ENCODE results near the gene ABCF3.

DNA sequence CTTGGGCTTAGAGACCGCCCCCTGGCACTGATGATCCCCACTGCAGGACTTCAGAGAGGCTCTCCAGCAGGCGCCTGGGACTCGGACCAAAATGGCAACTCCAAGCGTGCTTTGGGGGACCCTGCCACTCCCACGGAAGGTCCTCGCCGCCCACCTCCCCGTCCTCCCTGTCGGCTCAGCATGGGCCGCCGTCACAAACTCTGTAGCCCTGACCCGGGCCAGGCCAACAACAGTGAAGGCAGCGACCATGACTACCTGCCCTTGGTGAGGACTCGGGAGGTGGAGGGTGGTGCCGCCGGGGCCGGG lies 55.1 kb downstream of the ABCF3 start:
- TF ChIP-seq, protein P1, sequence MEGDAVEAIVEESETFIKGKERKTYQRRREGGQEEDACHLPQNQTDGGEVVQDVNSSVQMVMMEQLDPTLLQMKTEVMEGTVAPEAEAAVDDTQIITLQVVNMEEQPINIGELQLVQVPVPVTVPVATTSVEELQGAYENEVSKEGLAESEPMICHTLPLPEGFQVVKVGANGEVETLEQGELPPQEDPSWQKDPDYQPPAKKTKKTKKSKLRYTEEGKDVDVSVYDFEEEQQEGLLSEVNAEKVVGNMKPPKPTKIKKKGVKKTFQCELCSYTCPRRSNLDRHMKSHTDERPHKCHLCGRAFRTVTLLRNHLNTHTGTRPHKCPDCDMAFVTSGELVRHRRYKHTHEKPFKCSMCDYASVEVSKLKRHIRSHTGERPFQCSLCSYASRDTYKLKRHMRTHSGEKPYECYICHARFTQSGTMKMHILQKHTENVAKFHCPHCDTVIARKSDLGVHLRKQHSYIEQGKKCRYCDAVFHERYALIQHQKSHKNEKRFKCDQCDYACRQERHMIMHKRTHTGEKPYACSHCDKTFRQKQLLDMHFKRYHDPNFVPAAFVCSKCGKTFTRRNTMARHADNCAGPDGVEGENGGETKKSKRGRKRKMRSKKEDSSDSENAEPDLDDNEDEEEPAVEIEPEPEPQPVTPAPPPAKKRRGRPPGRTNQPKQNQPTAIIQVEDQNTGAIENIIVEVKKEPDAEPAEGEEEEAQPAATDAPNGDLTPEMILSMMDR (conservative IDR thresholded peaks at IDR 0.05): no peak
- no peak for TF ChIP-seq ZFX (IDR thresholded peaks at IDR 0.05)

Data from C4-2B (cell line).